Transverse colon (tissue), 4 donors: ENCODE data around the gene TXNDC11.

Experiments used
- EP300 ChIP-seq: sonication (generic); formaldehyde crosslinking; IDR thresholded peaks from one replicate; pipeline ENCODE4 v1.6.1; 2017; ENCODE audit warnings: antibody characterized with exemption, low read depth
- POLR2AphosphoS5 ChIP-seq, 3 donors: sonication (generic); formaldehyde crosslinking; IDR thresholded peaks; one replicate each; pipeline ENCODE4 v1.6.1; 2016; ENCODE audit warnings: antibody characterized with exemption in 3 of 3
- TF ChIP-seq, protein P1 (sequence below), 5 experiments: fragments of 200-600 bp in 3 of 5; fragments of 450-650 bp in 2 of 5; sonication (generic) in 3 of 5; IDR thresholded peaks; 1 replicate in 2 of 5; 2 replicates in 3 of 5; pipeline ENCODE4 v1.5.1; 2016 to 2017; ENCODE audit warnings: antibody characterized with exemption in 5 of 5, inconsistent platforms in 3 of 5, mild to moderate bottlenecking in 2 of 5, moderate library complexity in 1 of 5

GRCh38 chr16:11677451-11677951 lies 65.2 kb downstream of the TXNDC11 start:
- TF ChIP-seq, protein P1, sequence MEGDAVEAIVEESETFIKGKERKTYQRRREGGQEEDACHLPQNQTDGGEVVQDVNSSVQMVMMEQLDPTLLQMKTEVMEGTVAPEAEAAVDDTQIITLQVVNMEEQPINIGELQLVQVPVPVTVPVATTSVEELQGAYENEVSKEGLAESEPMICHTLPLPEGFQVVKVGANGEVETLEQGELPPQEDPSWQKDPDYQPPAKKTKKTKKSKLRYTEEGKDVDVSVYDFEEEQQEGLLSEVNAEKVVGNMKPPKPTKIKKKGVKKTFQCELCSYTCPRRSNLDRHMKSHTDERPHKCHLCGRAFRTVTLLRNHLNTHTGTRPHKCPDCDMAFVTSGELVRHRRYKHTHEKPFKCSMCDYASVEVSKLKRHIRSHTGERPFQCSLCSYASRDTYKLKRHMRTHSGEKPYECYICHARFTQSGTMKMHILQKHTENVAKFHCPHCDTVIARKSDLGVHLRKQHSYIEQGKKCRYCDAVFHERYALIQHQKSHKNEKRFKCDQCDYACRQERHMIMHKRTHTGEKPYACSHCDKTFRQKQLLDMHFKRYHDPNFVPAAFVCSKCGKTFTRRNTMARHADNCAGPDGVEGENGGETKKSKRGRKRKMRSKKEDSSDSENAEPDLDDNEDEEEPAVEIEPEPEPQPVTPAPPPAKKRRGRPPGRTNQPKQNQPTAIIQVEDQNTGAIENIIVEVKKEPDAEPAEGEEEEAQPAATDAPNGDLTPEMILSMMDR (IDR thresholded peaks at IDR 0.05), result no peak
- TF ChIP-seq EP300 (no peak), POLR2AphosphoS5 (IDR thresholded peaks at IDR 0.05) (no peak)
